HepG2 (cell line): ENCODE measurements around the gene OR5K3. TPM values are rescaled to one million over a fixed set of nuclear protein-coding genes. Genes with fewer than 3 reads are reported as not detected.

Experiments
- ATAC-seq: fragments of 200-7000 bp; cut with Tn5 transposase; 3 replicates; pipeline ENCODE4 v1.9.1; 2020; ENCODE audit warnings: mild to moderate bottlenecking, moderate library complexity
- BruUV-seq: library from RNA; stranded (reverse); fragments of 400-500 nt; replicated peaks from 2 replicates; lab custom pipeline; 2021; lab: Mats Ljungman, UMichigan
- CTCF ChIA-PET: fragments of 300-600 bp; formaldehyde crosslinking; extraction: SDS; loops from one replicate; lab custom pipeline; 2021; ENCODE audit warnings: low total read pairs, inconsistent platforms, low intra/inter-chr PET ratio; lab: Yijun Ruan, JAX
- POLR2A ChIA-PET: fragments of 350-600 bp; sonication (Branson Sonifier 250); formaldehyde crosslinking; loops from one replicate; lab custom pipeline; 2020; ENCODE audit warnings: antibody characterized with exemption, inconsistent platforms; lab: Yijun Ruan, JAX
- DNase-seq: peaks from one replicate; pipeline ENCODE4 v3.0.0-alpha.2; 2015; ENCODE audit warnings: low spot score
- FAIRE-seq: peaks from 3 replicates; lab custom pipeline; 2011; peaks lifted over from hg19 to GRCh38; lab: Jason Lieb, UNC
- H2AFZ ChIP-seq: one replicate; pipeline ENCODE4 v1.6.1; 2011; ENCODE audit warnings: low read length, inconsistent platforms
- H3K27ac ChIP-seq: fragments of 300-600 bp; 3 replicates; pipeline ENCODE4 v1.8.0; 2011; ENCODE audit warnings: mixed run types, mild to moderate bottlenecking, mixed read lengths, low read length, inconsistent platforms; ENCODE audit not compliant: insufficient read depth; ENCODE audit errors: extremely low read length
- H3K27me3 ChIP-seq, 2 experiments: fragments of 200-600 bp in 1 of 2; 2 replicates in 1 of 2; 3 replicates in 1 of 2; pipeline versions ENCODE4 v1.6.0 to v1.8.0; 2011; ENCODE audit warnings: low read length in 2 of 2, mild to moderate bottlenecking in 2 of 2, moderate library complexity in 2 of 2, inconsistent platforms in 1 of 2; ENCODE audit not compliant: insufficient read depth in 2 of 2, control insufficient read depth in 1 of 2
- H3K36me3 ChIP-seq, 2 experiments: fragments of 200-600 bp in 1 of 2; replicated peaks in 1 of 2; 2 replicates in 1 of 2; 3 replicates in 1 of 2; pipeline versions ENCODE4 v1.5.1 to v1.8.0; 2011; ENCODE audit warnings: low read length in 2 of 2, inconsistent platforms in 1 of 2; ENCODE audit not compliant: insufficient read depth in 2 of 2, control insufficient read depth in 1 of 2
- H3K4me1 ChIP-seq: 2 replicates; pipeline ENCODE4 v1.5.1; 2012; ENCODE audit warnings: low read length, inconsistent platforms; ENCODE audit not compliant: insufficient read depth
- H3K4me2 ChIP-seq: 2 replicates; pipeline ENCODE4 v1.6.0; 2011; ENCODE audit warnings: low read depth, low read length, inconsistent platforms
- H3K4me3 ChIP-seq, 3 experiments: fragments of 200-600 bp in 1 of 3; sonication (generic), shearing (Covaris generic) in 1 of 3; replicated peaks in 1 of 3; 2 replicates each; pipeline ENCODE4 v1.5.1; 2011 to 2016; ENCODE audit warnings: low read length in 3 of 3, inconsistent platforms in 2 of 3, low read depth in 2 of 3, mild to moderate bottlenecking in 2 of 3, control low read depth in 1 of 3, mixed read lengths in 1 of 3; ENCODE audit not compliant: insufficient read depth in 1 of 3
- H3K79me2 ChIP-seq: one replicate; pipeline ENCODE4 v1.6.1; 2011; ENCODE audit warnings: low read length, inconsistent platforms; ENCODE audit not compliant: insufficient read depth
- H3K9ac ChIP-seq: 2 replicates; pipeline ENCODE4 v1.6.0; 2011; ENCODE audit warnings: mild to moderate bottlenecking, low read depth, low read length, inconsistent platforms; ENCODE audit not compliant: insufficient read depth
- H3K9me3 ChIP-seq: 2 replicates; pipeline ENCODE4 v1.5.1; 2012; ENCODE audit warnings: mild to moderate bottlenecking, low read length
- H4K20me1 ChIP-seq: 2 replicates; pipeline ENCODE4 v1.6.0; 2011; ENCODE audit warnings: inconsistent platforms, mild to moderate bottlenecking, low read length, moderate library complexity; ENCODE audit not compliant: insufficient read depth
- CC2D1A ChIP-seq: sonication (generic); formaldehyde crosslinking; IDR thresholded peaks from 2 replicates; pipeline ENCODE4 v1.8.1; 2023; ENCODE audit warnings: mild to moderate bottlenecking, missing genetic modification reagents
- GRHL1 ChIP-seq: sonication (generic); formaldehyde crosslinking; conservative IDR thresholded peaks from 2 replicates; pipeline ENCODE4 v1.8.0; 2022; ENCODE audit warnings: missing genetic modification reagents
- KLF11 ChIP-seq: IDR thresholded peaks from 2 replicates; pipeline ENCODE4 v1.6.1; 2016; ENCODE audit warnings: missing compliant biosample characterization
- MYPOP ChIP-seq: sonication (generic); formaldehyde crosslinking; IDR thresholded peaks from 2 replicates; pipeline ENCODE4 v1.8.1; 2023; ENCODE audit warnings: mild to moderate bottlenecking, moderate library complexity, missing genetic modification reagents
- NCOR1 ChIP-seq: fragments of 200-600 bp; sonication (generic); IDR thresholded peaks from 2 replicates; pipeline ENCODE4 v1.7.0; 2017; ENCODE audit warnings: antibody characterized with exemption, low read length, borderline replicate concordance
- NFE2L2 ChIP-seq: fragments of 150-350 bp; IDR thresholded peaks from 2 replicates; pipeline ENCODE4 v1.6.1; 2014; ENCODE audit warnings: low read length
- PHF8 ChIP-seq: sonication (generic); formaldehyde crosslinking; IDR thresholded peaks from 2 replicates; pipeline ENCODE4 v1.5.0; 2020; ENCODE audit warnings: missing genetic modification reagents
- SMC3 ChIP-seq: IDR thresholded peaks from 2 replicates; pipeline ENCODE4 v1.6.1; 2011; ENCODE audit warnings: low read length, improper control_type of control experiment
- SRSF1 ChIP-seq: fragments of 200-400 bp; formaldehyde crosslinking; optimal IDR thresholded peaks from 2 replicates; pipeline ENCODE3; 2017; ENCODE audit warnings: mild to moderate bottlenecking, low read depth, low read length, moderate library complexity
- STAG1 ChIP-seq: sonication (generic); formaldehyde crosslinking; IDR thresholded peaks from 2 replicates; pipeline ENCODE4 v1.4.0; 2020; ENCODE audit warnings: missing genetic modification reagents
- ZNF232 ChIP-seq: sonication (generic); formaldehyde crosslinking; IDR thresholded peaks from 2 replicates; pipeline ENCODE4 v1.4.0; 2020; ENCODE audit warnings: missing genetic modification reagents, borderline replicate concordance
- ZNF644 ChIP-seq: IDR thresholded peaks from 2 replicates; pipeline ENCODE4 v1.6.1; 2016; ENCODE audit warnings: low read depth
- WGBS: methylation state at CpG from one replicate; pipeline ENCODE4 v1.1.6; 2017; ENCODE audit warnings: low lambda C conversion rate; 5-methylcytosine and 5-hydroxymethylcytosine counted together
- in situ Hi-C: cut with HindIII; loops from 2 replicates; pipeline ENCODE4 v1.10.0; 2017; ENCODE audit warnings: low pct_unique_long_range_greater_than_20kb; ENCODE audit not compliant: extremely low pct_ligation_motif_present
- intact Hi-C: fragments of 100-400 bp; cut with micrococcal nuclease; formaldehyde crosslinking; loops from one replicate; pipeline ENCODE4 v1.10.0; 2022; ENCODE audit not compliant: unreplicated experiment
- polyA plus RNA-seq, 8 experiments: library from polyadenylated mRNA; depleted of rRNA in 3 of 8; stranded (reverse) in 7 of 8; unstranded in 1 of 8; fragments of >200 nt; fragmentation: Illumina TruSeq in 4 of 8; extraction: Trizol in 4 of 8; gene quantifications; 2 replicates each; pipeline versions ENCODE4 v1.2.1 to v1.2.3, GENCODE V29; 2011 to 2016; ENCODE audit warnings: low read depth in 4 of 8, missing spikeins in 1 of 8, mixed read lengths in 1 of 8; ENCODE audit not compliant: insufficient read depth in 1 of 8
- total RNA-seq, 5 experiments: library from RNA; depleted of rRNA; stranded (reverse); fragments of >200 nt; fragmentation: Illumina TruSeq; extraction: Trizol; gene quantifications; 2 replicates each; pipeline ENCODE4 v1.2.3, GENCODE V29; 2016; ENCODE audit warnings: low read depth in 1 of 5
- TF ChIP-seq, protein P1 (sequence below): sonication (generic); formaldehyde crosslinking; IDR thresholded peaks from 2 replicates; pipeline ENCODE4 v1.4.0; 2020; ENCODE audit warnings: mild to moderate bottlenecking, missing genetic modification reagents, borderline replicate concordance
- TF ChIP-seq, protein P2 (sequence below): sonication (generic); formaldehyde crosslinking; IDR thresholded peaks from 2 replicates; pipeline ENCODE4 v1.5.1; 2020; ENCODE audit warnings: mild to moderate bottlenecking, moderate library complexity, missing genetic modification reagents
- TF ChIP-seq, protein P3 (sequence below): sonication (generic); formaldehyde crosslinking; IDR thresholded peaks from 2 replicates; pipeline ENCODE4 v1.5.0; 2020; ENCODE audit warnings: mild to moderate bottlenecking, missing genetic modification reagents, moderate library complexity

The OR5K3 gene
- total and polyA plus RNA-seq, 2 of the 13 experiments (the other 11 are each of a cell fraction or from before 2014, with no cell fraction given): not detected

- intact Hi-C loops: loop anchor here (1.0 kb wide), 1 partner anchor 305 kb away; no protein-coding TSS in a partner anchor
- no peak overlapping the region for H3K27ac ChIP-seq
- no peaks in the 10 kb centered on the region for H3K9me3 ChIP-seq
- ChIA-PET POLR2A (no interaction called here), CTCF (interaction anchor here (1.5 kb wide), 1 partner anchor 304 kb away, joined by 9 read pairs; no protein-coding TSS in a partner anchor)
- no peaks in the 10 kb centered on the region for H3K4me1 ChIP-seq
- H3K4me3 ChIP-seq: no peak overlapping the region
- H3K9ac ChIP-seq: no peak overlapping the region
- peak; percentile 90 for ATAC-seq
- FAIRE-seq: no peak
- H2AFZ ChIP-seq: no peak overlapping the region
- H3K79me2 ChIP-seq: no peaks in the 10 kb centered on the region
- BruUV-seq: no TSS peak
- no peak overlapping the region for H3K4me2 ChIP-seq
- H3K36me3 ChIP-seq: no peaks in the 10 kb centered on the region
- in situ Hi-C loops: loop anchor here (25.0 kb wide), 1 partner anchor 557 kb away; no protein-coding TSS in a partner anchor
- DNase-seq: peak; percentile 62
- no peaks in the 10 kb centered on the region for H3K27me3 ChIP-seq
- 29% methylated on average over 13 of the region's 13 CpGs for WGBS
- no peaks in the 10 kb centered on the region for H4K20me1 ChIP-seq
- no peak for TF ChIP-seq GRHL1 (CRISPR knock-in tag)
- TF ChIP-seq NFE2L2: no peak
- 0 out of 2 replicates have a peak, but pooled peaks have one; percentile 25 for TF ChIP-seq ZNF232
- TF ChIP-seq, protein P1, sequence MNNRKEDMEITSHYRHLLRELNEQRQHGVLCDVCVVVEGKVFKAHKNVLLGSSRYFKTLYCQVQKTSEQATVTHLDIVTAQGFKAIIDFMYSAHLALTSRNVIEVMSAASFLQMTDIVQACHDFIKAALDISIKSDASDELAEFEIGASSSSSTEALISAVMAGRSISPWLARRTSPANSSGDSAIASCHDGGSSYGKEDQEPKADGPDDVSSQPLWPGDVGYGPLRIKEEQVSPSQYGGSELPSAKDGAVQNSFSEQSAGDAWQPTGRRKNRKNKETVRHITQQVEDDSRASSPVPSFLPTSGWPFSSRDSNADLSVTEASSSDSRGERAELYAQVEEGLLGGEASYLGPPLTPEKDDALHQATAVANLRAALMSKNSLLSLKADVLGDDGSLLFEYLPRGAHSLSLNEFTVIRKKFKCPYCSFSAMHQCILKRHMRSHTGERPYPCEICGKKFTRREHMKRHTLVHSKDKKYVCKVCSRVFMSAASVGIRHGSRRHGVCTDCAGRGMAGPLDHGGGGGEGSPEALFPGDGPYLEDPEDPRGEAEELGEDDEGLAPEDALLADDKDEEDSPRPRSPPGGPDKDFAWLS (CRISPR knock-in tag): no peak
- TF ChIP-seq, protein P2, sequence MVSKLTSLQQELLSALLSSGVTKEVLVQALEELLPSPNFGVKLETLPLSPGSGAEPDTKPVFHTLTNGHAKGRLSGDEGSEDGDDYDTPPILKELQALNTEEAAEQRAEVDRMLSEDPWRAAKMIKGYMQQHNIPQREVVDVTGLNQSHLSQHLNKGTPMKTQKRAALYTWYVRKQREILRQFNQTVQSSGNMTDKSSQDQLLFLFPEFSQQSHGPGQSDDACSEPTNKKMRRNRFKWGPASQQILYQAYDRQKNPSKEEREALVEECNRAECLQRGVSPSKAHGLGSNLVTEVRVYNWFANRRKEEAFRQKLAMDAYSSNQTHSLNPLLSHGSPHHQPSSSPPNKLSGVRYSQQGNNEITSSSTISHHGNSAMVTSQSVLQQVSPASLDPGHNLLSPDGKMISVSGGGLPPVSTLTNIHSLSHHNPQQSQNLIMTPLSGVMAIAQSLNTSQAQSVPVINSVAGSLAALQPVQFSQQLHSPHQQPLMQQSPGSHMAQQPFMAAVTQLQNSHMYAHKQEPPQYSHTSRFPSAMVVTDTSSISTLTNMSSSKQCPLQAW (CRISPR knock-in tag): no peak
- 0 out of 2 replicates have a peak, but pooled peaks have one; percentile 47 for TF ChIP-seq ZNF644 (CRISPR knock-in tag)
- TF ChIP-seq SRSF1: no peak
- no peak for TF ChIP-seq KLF11 (CRISPR knock-in tag)
- TF ChIP-seq, protein P3, sequence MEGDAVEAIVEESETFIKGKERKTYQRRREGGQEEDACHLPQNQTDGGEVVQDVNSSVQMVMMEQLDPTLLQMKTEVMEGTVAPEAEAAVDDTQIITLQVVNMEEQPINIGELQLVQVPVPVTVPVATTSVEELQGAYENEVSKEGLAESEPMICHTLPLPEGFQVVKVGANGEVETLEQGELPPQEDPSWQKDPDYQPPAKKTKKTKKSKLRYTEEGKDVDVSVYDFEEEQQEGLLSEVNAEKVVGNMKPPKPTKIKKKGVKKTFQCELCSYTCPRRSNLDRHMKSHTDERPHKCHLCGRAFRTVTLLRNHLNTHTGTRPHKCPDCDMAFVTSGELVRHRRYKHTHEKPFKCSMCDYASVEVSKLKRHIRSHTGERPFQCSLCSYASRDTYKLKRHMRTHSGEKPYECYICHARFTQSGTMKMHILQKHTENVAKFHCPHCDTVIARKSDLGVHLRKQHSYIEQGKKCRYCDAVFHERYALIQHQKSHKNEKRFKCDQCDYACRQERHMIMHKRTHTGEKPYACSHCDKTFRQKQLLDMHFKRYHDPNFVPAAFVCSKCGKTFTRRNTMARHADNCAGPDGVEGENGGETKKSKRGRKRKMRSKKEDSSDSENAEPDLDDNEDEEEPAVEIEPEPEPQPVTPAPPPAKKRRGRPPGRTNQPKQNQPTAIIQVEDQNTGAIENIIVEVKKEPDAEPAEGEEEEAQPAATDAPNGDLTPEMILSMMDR: peak; percentile 79
- TF ChIP-seq NCOR1: no peak
- peak; percentile 30; the same call in 1 of the 2 replicates for TF ChIP-seq SMC3
- TF ChIP-seq STAG1 (CRISPR knock-in tag): peak; percentile 68
- TF ChIP-seq CC2D1A (CRISPR knock-in tag): no peak
- no peak for TF ChIP-seq MYPOP (CRISPR knock-in tag)
- no peak for TF ChIP-seq PHF8 (CRISPR knock-in tag)
These were observed 46.6 kb upstream of the OR5K3 start for GRCh38 chr3:98343647-98344507.
